ENCODE data around the gene LLGL1. TPM values are rescaled to one million over a fixed set of nuclear protein-coding genes. Genes with fewer than 3 reads are reported as not detected.

The LLGL1 gene
- total and polyA plus RNA-seq, 2 donors (not counting 1 experiment from before 2014, with no cell fraction given): 15.1 to 32.2 TPM

GRCh38 chr17:18267366-18267765 is 41.9 kb downstream of the LLGL1 start:
- no peak for DNase-seq (ENCODE audit: low read depth in 2 of 2)
- peaks cover 15% of the 10 kb centered on the region for H3K36me3 ChIP-seq (ENCODE audit: control insufficient read depth, insufficient read depth, low read length)
- H3K9ac ChIP-seq (ENCODE audit: insufficient read depth, low read length): no peak overlapping the region
- H3K4me2 ChIP-seq (ENCODE audit: extremely low read depth, insufficient read depth, low read length): no peak overlapping the region
- no peaks in the 10 kb centered on the region for H3K27me3 ChIP-seq (ENCODE audit: control insufficient read depth, insufficient read depth, low read length)
- H3K4me3 ChIP-seq (replicated peaks in 1 of 4; ENCODE audit: control extremely low read depth in 1 of 4, insufficient read depth in 1 of 4, low read depth in 3 of 4, low read length in 4 of 4): no peak overlapping the region
- no peaks in the 10 kb centered on the region for H3K79me2 ChIP-seq (ENCODE audit: control insufficient read depth, insufficient read depth, low read length)
- H2AFZ ChIP-seq (ENCODE audit: low read length): no peak overlapping the region
- no peaks in the 10 kb centered on the region for H3K9me3 ChIP-seq (ENCODE audit: control insufficient read depth, insufficient read depth, low read depth, low read length)
- TF ChIP-seq CTCF (conservative IDR thresholded peaks at IDR 0.05 in 1 of 2, IDR thresholded peaks at IDR 0.05 in 1 of 2; ENCODE audit: low read depth in 1 of 2, low read length in 2 of 2) (no peak), EZH2 (IDR thresholded peaks at IDR 0.05; ENCODE audit: low read length, missing control alignments) (no peak)
- no peaks in the 10 kb centered on the region for H4K20me1 ChIP-seq (ENCODE audit: control insufficient read depth, extremely low read depth, insufficient read depth, low read length)
- H3K4me1 ChIP-seq (ENCODE audit: control insufficient read depth, extremely low read depth, insufficient read depth, low read length): peaks cover 3% of the 10 kb centered on the region
- H3K27ac ChIP-seq (ENCODE audit: insufficient read depth, low read length): no peak overlapping the region

- H3K4me3 ChIP-seq (replicated peaks in 1 of 4; ENCODE audit: control extremely low read depth in 1 of 4, insufficient read depth in 1 of 4, low read depth in 3 of 4, low read length in 4 of 4): no peak overlapping the region
- no peak overlapping the region for H3K9ac ChIP-seq (ENCODE audit: insufficient read depth, low read length)
- TF ChIP-seq CTCF (conservative IDR thresholded peaks at IDR 0.05 in 1 of 2, IDR thresholded peaks at IDR 0.05 in 1 of 2; ENCODE audit: low read depth in 1 of 2, low read length in 2 of 2) (no peak), EZH2 (IDR thresholded peaks at IDR 0.05; ENCODE audit: low read length, missing control alignments) (no peak)
These were observed 42.7 kb downstream of the LLGL1 start for GRCh38 chr17:18267927-18268711.

GRCh38 chr17:18270046-18270931 is 44.9 kb downstream of the LLGL1 start:
- Histone ChIP-seq H3K27ac (ENCODE audit: insufficient read depth, low read length) (no peak overlapping the region), H3K79me2 (ENCODE audit: control insufficient read depth, insufficient read depth, low read length) (no peaks in the 10 kb centered on the region), H3K36me3 (ENCODE audit: control insufficient read depth, insufficient read depth, low read length) (peaks cover 12% of the 10 kb centered on the region), H2AFZ (ENCODE audit: low read length) (no peak overlapping the region), H3K4me2 (ENCODE audit: extremely low read depth, insufficient read depth, low read length) (no peak overlapping the region), H3K9me3 (ENCODE audit: control insufficient read depth, insufficient read depth, low read depth, low read length) (no peaks in the 10 kb centered on the region), H4K20me1 (ENCODE audit: control insufficient read depth, extremely low read depth, insufficient read depth, low read length) (no peaks in the 10 kb centered on the region), H3K4me1 (ENCODE audit: control insufficient read depth, extremely low read depth, insufficient read depth, low read length) (peaks cover 3% of the 10 kb centered on the region), H3K9ac (ENCODE audit: insufficient read depth, low read length) (no peak overlapping the region), H3K27me3 (ENCODE audit: control insufficient read depth, insufficient read depth, low read length) (no peaks in the 10 kb centered on the region), H3K4me3 (replicated peaks in 1 of 4; ENCODE audit: control extremely low read depth in 1 of 4, insufficient read depth in 1 of 4, low read depth in 3 of 4, low read length in 4 of 4) (no peak overlapping the region)
- DNase-seq (ENCODE audit: low read depth in 2 of 2): no peak
- TF ChIP-seq CTCF (conservative IDR thresholded peaks at IDR 0.05 in 1 of 2, IDR thresholded peaks at IDR 0.05 in 1 of 2; ENCODE audit: low read depth in 1 of 2, low read length in 2 of 2): no peak

More at GRCh38 chr17:18267927-18268711, 42.7 kb downstream of the LLGL1 start:
- Histone ChIP-seq H3K36me3 (ENCODE audit: control insufficient read depth, insufficient read depth, low read length) (peaks cover 13% of the 10 kb centered on the region), H3K9me3 (ENCODE audit: control insufficient read depth, insufficient read depth, low read depth, low read length) (no peaks in the 10 kb centered on the region), H2AFZ (ENCODE audit: low read length) (no peak overlapping the region), H3K27me3 (ENCODE audit: control insufficient read depth, insufficient read depth, low read length) (no peaks in the 10 kb centered on the region), H4K20me1 (ENCODE audit: control insufficient read depth, extremely low read depth, insufficient read depth, low read length) (no peaks in the 10 kb centered on the region), H3K27ac (ENCODE audit: insufficient read depth, low read length) (peak overlapping the region; percentile 20), H3K79me2 (ENCODE audit: control insufficient read depth, insufficient read depth, low read length) (no peaks in the 10 kb centered on the region), H3K4me2 (ENCODE audit: extremely low read depth, insufficient read depth, low read length) (no peak overlapping the region), H3K4me1 (ENCODE audit: control insufficient read depth, extremely low read depth, insufficient read depth, low read length) (peaks cover 3% of the 10 kb centered on the region)
- DNase-seq (ENCODE audit: low read depth in 2 of 2): peak in 1 of 2 donors; percentile 39

All from fibroblast of lung (primary cell).